Measurements from ENCODE around the gene NUP205.

Gene NUP205

GRCh38 chr7:135522509-135522908, 35.2 kb upstream of the NUP205 start:
- DNase-seq (ENCODE audit: low spot score) = no peak
- no peak overlapping the region for H2AK5ac ChIP-seq (ENCODE audit: low read depth, low read length)
- H3K27me3 ChIP-seq (ENCODE audit: control insufficient read depth in 3 of 3, insufficient read depth in 3 of 3, low read depth in 1 of 3, low read length in 3 of 3) = no peaks in the 10 kb centered on the region
- no peak overlapping the region for H4K91ac ChIP-seq (ENCODE audit: low read depth, low read length, poor library complexity)
- no CpG with 5 or more reads among the region's 6 CpGs for WGBS, 2 donors (ENCODE audit: extremely low coverage in 2 of 2, insufficient read length in 2 of 2, insufficient replicate concordance in 1 of 2)
- no peak overlapping the region for H3K14ac ChIP-seq (ENCODE audit: low read length)
- no peak overlapping the region for H2AFZ ChIP-seq (ENCODE audit: low read length)
- H2BK12ac ChIP-seq (ENCODE audit: low read length) = no peak overlapping the region
- H3K27ac ChIP-seq (replicated peaks; ENCODE audit: low read length) = no peak overlapping the region
- no peak overlapping the region for H2BK5ac ChIP-seq (ENCODE audit: low read length)
- H3K79me1 ChIP-seq (ENCODE audit: low read depth, low read length) = no peaks in the 10 kb centered on the region
- H3K4me2 ChIP-seq (ENCODE audit: insufficient read depth, low read length, poor library complexity, severe bottlenecking) = no peak overlapping the region
- no peak overlapping the region for H3K4ac ChIP-seq (ENCODE audit: low read length)
- no peak overlapping the region for H3K9ac ChIP-seq (ENCODE audit: low read depth, low read length, poor library complexity)
- no peak overlapping the region for H2BK15ac ChIP-seq (ENCODE audit: low read length)
- peaks cover 0 to 3% of the 10 kb centered on the region in 2 donors for H3K4me1 ChIP-seq (ENCODE audit: control insufficient read depth in 2 of 2, insufficient read depth in 1 of 2, low read depth in 1 of 2, low read length in 2 of 2)
- no peak overlapping the region for H3K18ac ChIP-seq (ENCODE audit: low read length)
- no peak overlapping the region for H2BK120ac ChIP-seq (ENCODE audit: low read depth, low read length)
- H4K8ac ChIP-seq (ENCODE audit: low read depth, low read length) = no peak overlapping the region
- no peaks in the 10 kb centered on the region for H3K36me3 ChIP-seq (replicated peaks in 1 of 2; ENCODE audit: control insufficient read depth in 2 of 2, insufficient read depth in 2 of 2, low read length in 2 of 2)
- no peak overlapping the region for H3K23ac ChIP-seq (ENCODE audit: low read depth, low read length, poor library complexity)
- H3K4me3 ChIP-seq (ENCODE audit: low read length in 2 of 2) = no peak overlapping the region
- H3K9me3 ChIP-seq (replicated peaks in 1 of 2; ENCODE audit: control insufficient read depth in 2 of 2, insufficient read depth in 1 of 2, low read depth in 1 of 2, low read length in 2 of 2) = no peaks in the 10 kb centered on the region

DNA sequence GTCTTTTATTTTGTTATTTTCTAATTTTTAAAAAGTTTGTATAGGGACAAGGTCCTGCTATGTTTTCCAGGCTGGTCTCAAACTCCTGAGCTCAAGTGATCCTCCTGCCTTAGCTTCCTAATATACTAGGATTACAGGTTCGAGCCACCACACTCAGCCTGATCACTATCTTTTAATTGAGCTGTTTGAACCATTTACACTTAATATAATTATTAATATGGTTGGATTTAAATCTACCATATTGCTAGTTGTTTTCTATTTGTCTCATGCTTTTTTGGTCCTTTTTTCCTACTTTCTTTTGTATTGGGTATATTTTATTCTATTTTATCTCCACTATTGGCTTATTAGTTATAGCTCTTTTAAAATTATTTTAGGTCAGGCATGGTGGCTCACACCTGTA, 34.6 kb upstream of the NUP205 start:
- Histone ChIP-seq H2AK5ac (ENCODE audit: low read depth, low read length) (no peak overlapping the region), H3K9ac (ENCODE audit: low read depth, low read length, poor library complexity) (no peak overlapping the region), H3K4me1 (ENCODE audit: control insufficient read depth in 2 of 2, insufficient read depth in 1 of 2, low read depth in 1 of 2, low read length in 2 of 2) (peaks cover 0 to 3% of the 10 kb centered on the region in 2 donors), H4K8ac (ENCODE audit: low read depth, low read length) (no peak overlapping the region), H4K91ac (ENCODE audit: low read depth, low read length, poor library complexity) (no peak overlapping the region), H3K23ac (ENCODE audit: low read depth, low read length, poor library complexity) (no peak overlapping the region), H3K4ac (ENCODE audit: low read length) (no peak overlapping the region), H3K27me3 (ENCODE audit: control insufficient read depth in 3 of 3, insufficient read depth in 3 of 3, low read depth in 1 of 3, low read length in 3 of 3) (no peaks in the 10 kb centered on the region), H3K9me3 (replicated peaks in 1 of 2; ENCODE audit: control insufficient read depth in 2 of 2, insufficient read depth in 1 of 2, low read depth in 1 of 2, low read length in 2 of 2) (no peaks in the 10 kb centered on the region), H3K4me3 (ENCODE audit: low read length in 2 of 2) (no peak overlapping the region), H3K27ac (replicated peaks; ENCODE audit: low read length) (no peak overlapping the region), H3K36me3 (replicated peaks in 1 of 2; ENCODE audit: control insufficient read depth in 2 of 2, insufficient read depth in 2 of 2, low read length in 2 of 2) (no peaks in the 10 kb centered on the region), H3K18ac (ENCODE audit: low read length) (no peak overlapping the region), H2BK5ac (ENCODE audit: low read length) (no peak overlapping the region), H2BK120ac (ENCODE audit: low read depth, low read length) (no peak overlapping the region), H2BK15ac (ENCODE audit: low read length) (no peak overlapping the region), H3K4me2 (ENCODE audit: insufficient read depth, low read length, poor library complexity, severe bottlenecking) (no peak overlapping the region), H2BK12ac (ENCODE audit: low read length) (no peak overlapping the region), H3K14ac (ENCODE audit: low read length) (no peak overlapping the region), H3K79me1 (ENCODE audit: low read depth, low read length) (no peaks in the 10 kb centered on the region), H2AFZ (ENCODE audit: low read length) (no peak overlapping the region)
- no CpG with 5 or more reads among the region's 1 CpG for WGBS, 2 donors (ENCODE audit: extremely low coverage in 2 of 2, insufficient read length in 2 of 2, insufficient replicate concordance in 1 of 2)
- DNase-seq (ENCODE audit: low spot score) = no peak

- no peak overlapping the region for H2BK120ac ChIP-seq (ENCODE audit: low read depth, low read length)
- H3K4me3 ChIP-seq (ENCODE audit: low read length in 2 of 2) = no peak overlapping the region
- no CpG with 5 or more reads among the region's 4 CpGs for WGBS, 2 donors (ENCODE audit: extremely low coverage in 2 of 2, insufficient read length in 2 of 2, insufficient replicate concordance in 1 of 2)
Measured at GRCh38 chr7:135525426-135525825, 32.3 kb upstream of the NUP205 start.

GRCh38 chr7:135527025-135527424, 30.7 kb upstream of the NUP205 start:
- Histone ChIP-seq H3K14ac (ENCODE audit: low read length) (no peak overlapping the region), H4K91ac (ENCODE audit: low read depth, low read length, poor library complexity) (no peak overlapping the region), H2BK12ac (ENCODE audit: low read length) (no peak overlapping the region), H3K4ac (ENCODE audit: low read length) (no peak overlapping the region), H4K8ac (ENCODE audit: low read depth, low read length) (no peak overlapping the region), H3K9me3 (replicated peaks in 1 of 2; ENCODE audit: control insufficient read depth in 2 of 2, insufficient read depth in 1 of 2, low read depth in 1 of 2, low read length in 2 of 2) (no peaks in the 10 kb centered on the region), H3K4me2 (ENCODE audit: insufficient read depth, low read length, poor library complexity, severe bottlenecking) (no peak overlapping the region), H3K27ac (replicated peaks; ENCODE audit: low read length) (no peak overlapping the region), H2BK15ac (ENCODE audit: low read length) (no peak overlapping the region), H3K36me3 (replicated peaks in 1 of 2; ENCODE audit: control insufficient read depth in 2 of 2, insufficient read depth in 2 of 2, low read length in 2 of 2) (no peaks in the 10 kb centered on the region), H2BK120ac (ENCODE audit: low read depth, low read length) (no peak overlapping the region), H2BK5ac (ENCODE audit: low read length) (no peak overlapping the region), H3K23ac (ENCODE audit: low read depth, low read length, poor library complexity) (no peak overlapping the region), H3K4me3 (ENCODE audit: low read length in 2 of 2) (no peak overlapping the region), H3K27me3 (ENCODE audit: control insufficient read depth in 3 of 3, insufficient read depth in 3 of 3, low read depth in 1 of 3, low read length in 3 of 3) (no peaks in the 10 kb centered on the region), H2AK5ac (ENCODE audit: low read depth, low read length) (no peak overlapping the region), H2AFZ (ENCODE audit: low read length) (no peak overlapping the region), H3K4me1 (ENCODE audit: control insufficient read depth in 2 of 2, insufficient read depth in 1 of 2, low read depth in 1 of 2, low read length in 2 of 2) (no peaks in the 10 kb centered on the region), H3K18ac (ENCODE audit: low read length) (no peak overlapping the region), H3K9ac (ENCODE audit: low read depth, low read length, poor library complexity) (no peak overlapping the region), H3K79me1 (ENCODE audit: low read depth, low read length) (no peaks in the 10 kb centered on the region)
- no peak for DNase-seq (ENCODE audit: low spot score)
- no CpG with 5 or more reads among the region's 3 CpGs for WGBS, 2 donors (ENCODE audit: extremely low coverage in 2 of 2, insufficient read length in 2 of 2, insufficient replicate concordance in 1 of 2)

More at GRCh38 chr7:135525426-135525825, 32.3 kb upstream of the NUP205 start:
- no peak overlapping the region for H3K18ac ChIP-seq (ENCODE audit: low read length)
- H3K23ac ChIP-seq (ENCODE audit: low read depth, low read length, poor library complexity) = no peak overlapping the region
- H3K4me2 ChIP-seq (ENCODE audit: insufficient read depth, low read length, poor library complexity, severe bottlenecking) = no peak overlapping the region
- H3K79me1 ChIP-seq (ENCODE audit: low read depth, low read length) = no peaks in the 10 kb centered on the region
- no peak overlapping the region for H4K8ac ChIP-seq (ENCODE audit: low read depth, low read length)
- H3K4me1 ChIP-seq (ENCODE audit: control insufficient read depth in 2 of 2, insufficient read depth in 1 of 2, low read depth in 1 of 2, low read length in 2 of 2) = no peaks in the 10 kb centered on the region
- no peaks in the 10 kb centered on the region for H3K36me3 ChIP-seq (replicated peaks in 1 of 2; ENCODE audit: control insufficient read depth in 2 of 2, insufficient read depth in 2 of 2, low read length in 2 of 2)
- H2BK12ac ChIP-seq (ENCODE audit: low read length) = no peak overlapping the region
- H3K9me3 ChIP-seq (replicated peaks in 1 of 2; ENCODE audit: control insufficient read depth in 2 of 2, insufficient read depth in 1 of 2, low read depth in 1 of 2, low read length in 2 of 2) = no peaks in the 10 kb centered on the region
- no peaks in the 10 kb centered on the region for H3K27me3 ChIP-seq (ENCODE audit: control insufficient read depth in 3 of 3, insufficient read depth in 3 of 3, low read depth in 1 of 3, low read length in 3 of 3)
- no peak overlapping the region for H4K91ac ChIP-seq (ENCODE audit: low read depth, low read length, poor library complexity)
- no peak overlapping the region for H2BK15ac ChIP-seq (ENCODE audit: low read length)
- no peak overlapping the region for H3K14ac ChIP-seq (ENCODE audit: low read length)
- no peak overlapping the region for H2AFZ ChIP-seq (ENCODE audit: low read length)
- no peak overlapping the region for H2BK5ac ChIP-seq (ENCODE audit: low read length)
- no peak overlapping the region for H3K27ac ChIP-seq (replicated peaks; ENCODE audit: low read length)
- no peak overlapping the region for H3K4ac ChIP-seq (ENCODE audit: low read length)
- no peak overlapping the region for H3K9ac ChIP-seq (ENCODE audit: low read depth, low read length, poor library complexity)
- no peak for DNase-seq (ENCODE audit: low spot score)
- H2AK5ac ChIP-seq (ENCODE audit: low read depth, low read length) = no peak overlapping the region

All from neuronal stem cell (in vitro differentiated cells).